ENCODE measurements around the gene CAMTA1.

Gene CAMTA1

GRCh38 chr1:7253988-7254587, 468.8 kb downstream of the CAMTA1 start:
- Histone ChIP-seq H3K4me2 (ENCODE audit: insufficient read depth, low read length) (no peak overlapping the region), H3K27me3 (ENCODE audit: insufficient read depth, low read length, poor library complexity) (no peaks in the 10 kb centered on the region)

GRCh38 chr1:7255303-7256058, 470.2 kb downstream of the CAMTA1 start:
- Histone ChIP-seq H3K4me2 (ENCODE audit: insufficient read depth, low read length) (no peak overlapping the region), H3K27ac (ENCODE audit: low read length) (no peak overlapping the region), H3K36me3 (ENCODE audit: insufficient read depth, low read length) (no peaks in the 10 kb centered on the region), H2AFZ (ENCODE audit: low read depth, low read length) (no peak overlapping the region), H3K4me1 (ENCODE audit: insufficient read depth, low read length) (no peaks in the 10 kb centered on the region), H3K79me2 (ENCODE audit: insufficient read depth, low read length) (no peaks in the 10 kb centered on the region), H3K9me3 (ENCODE audit: insufficient read depth, low read length, severe bottlenecking) (no peaks in the 10 kb centered on the region), H3K4me3 (ENCODE audit: low read depth in 1 of 2, low read length in 2 of 2) (no peak overlapping the region), H3K27me3 (ENCODE audit: insufficient read depth, low read length, poor library complexity) (no peaks in the 10 kb centered on the region), H3K9ac (ENCODE audit: low read depth, low read length) (no peak overlapping the region), H4K20me1 (ENCODE audit: insufficient read depth, low read length) (peaks cover 4% of the 10 kb centered on the region; the same call in 1 of the 2 replicates)
- DNase-seq (no peak), ATAC-seq (ENCODE audit: insufficient read depth, low read depth) (no peak)
- TF ChIP-seq EZH2 (IDR thresholded peaks at IDR 0.05; ENCODE audit: borderline replicate concordance, low read depth, low read length, severe bottlenecking) (no peak), CTCF (IDR thresholded peaks at IDR 0.05; ENCODE audit: borderline replicate concordance, extremely low read depth, low read length, poor library complexity, severe bottlenecking) (no peak)

More at GRCh38 chr1:7253988-7254587, 468.8 kb downstream of the CAMTA1 start:
- no peaks in the 10 kb centered on the region for H3K9me3 ChIP-seq (ENCODE audit: insufficient read depth, low read length, severe bottlenecking)
- H3K36me3 ChIP-seq (ENCODE audit: insufficient read depth, low read length) = no peaks in the 10 kb centered on the region
- no peaks in the 10 kb centered on the region for H3K79me2 ChIP-seq (ENCODE audit: insufficient read depth, low read length)
- H2AFZ ChIP-seq (ENCODE audit: low read depth, low read length) = no peak overlapping the region
- DNase-seq = no peak
- no peak overlapping the region for H3K27ac ChIP-seq (ENCODE audit: low read length)
- no peaks in the 10 kb centered on the region for H3K4me1 ChIP-seq (ENCODE audit: insufficient read depth, low read length)
- H3K4me3 ChIP-seq (ENCODE audit: low read depth in 1 of 2, low read length in 2 of 2) = no peak overlapping the region
- H4K20me1 ChIP-seq (ENCODE audit: insufficient read depth, low read length) = peaks cover 4% of the 10 kb centered on the region; the same call in 1 of the 2 replicates
- no peak overlapping the region for H3K9ac ChIP-seq (ENCODE audit: low read depth, low read length)
- ATAC-seq (ENCODE audit: insufficient read depth, low read depth) = no peak
- no peak for TF ChIP-seq CTCF (IDR thresholded peaks at IDR 0.05; ENCODE audit: borderline replicate concordance, extremely low read depth, low read length, poor library complexity, severe bottlenecking)

- DNase-seq (no peak), ATAC-seq (ENCODE audit: insufficient read depth, low read depth) (no peak)
- Histone ChIP-seq H2AFZ (ENCODE audit: low read depth, low read length) (no peak overlapping the region), H3K9me3 (ENCODE audit: insufficient read depth, low read length, severe bottlenecking) (no peaks in the 10 kb centered on the region), H3K4me1 (ENCODE audit: insufficient read depth, low read length) (no peaks in the 10 kb centered on the region), H3K9ac (ENCODE audit: low read depth, low read length) (no peak overlapping the region), H4K20me1 (ENCODE audit: insufficient read depth, low read length) (peaks cover 1% of the 10 kb centered on the region; the same call in 1 of the 2 replicates), H3K4me2 (ENCODE audit: insufficient read depth, low read length) (no peak overlapping the region), H3K27ac (ENCODE audit: low read length) (no peak overlapping the region), H3K79me2 (ENCODE audit: insufficient read depth, low read length) (no peaks in the 10 kb centered on the region), H3K36me3 (ENCODE audit: insufficient read depth, low read length) (no peaks in the 10 kb centered on the region), H3K27me3 (ENCODE audit: insufficient read depth, low read length, poor library complexity) (no peaks in the 10 kb centered on the region), H3K4me3 (ENCODE audit: low read depth in 1 of 2, low read length in 2 of 2) (no peak overlapping the region)
- TF ChIP-seq EZH2 (IDR thresholded peaks at IDR 0.05; ENCODE audit: borderline replicate concordance, low read depth, low read length, severe bottlenecking) (no peak), CTCF (IDR thresholded peaks at IDR 0.05; ENCODE audit: borderline replicate concordance, extremely low read depth, low read length, poor library complexity, severe bottlenecking) (no peak)
Observed at GRCh38 chr1:7256526-7256925, 471.3 kb downstream of the CAMTA1 start.

Data from DND-41 (cell line).